H9 (cell line): ENCODE measurements around the gene GALNT2. TPM values are rescaled to one million over a fixed set of nuclear protein-coding genes. Genes with fewer than 3 reads are reported as not detected.

Source experiments
- DNase-seq: peaks from one replicate; pipeline ENCODE4 v3.0.0-alpha.2; 2017
- H2AFZ ChIP-seq: one replicate; pipeline ENCODE4 v1.6.1; 2013; ENCODE audit warnings: mild to moderate bottlenecking, low read length, control low read depth, moderate library complexity
- H2AK5ac ChIP-seq: 2 replicates; pipeline ENCODE4 v1.6.1; 2013; ENCODE audit warnings: low read length, control low read depth, mixed read lengths; ENCODE audit not compliant: insufficient read length
- H2BK120ac ChIP-seq: one replicate; pipeline ENCODE4 v1.6.1; 2013; ENCODE audit warnings: low read depth, mild to moderate bottlenecking, low read length, control low read depth, inconsistent platforms; ENCODE audit not compliant: poor library complexity, severe bottlenecking
- H2BK12ac ChIP-seq: 2 replicates; pipeline ENCODE4 v1.6.1; 2013; ENCODE audit warnings: low read length, control low read depth, mixed read lengths, low read depth; ENCODE audit not compliant: insufficient read length
- H2BK15ac ChIP-seq: 2 replicates; pipeline ENCODE4 v1.6.1; 2013; ENCODE audit warnings: low read depth, low read length, control low read depth
- H2BK20ac ChIP-seq: one replicate; pipeline ENCODE4 v1.6.1; 2013; ENCODE audit warnings: low read depth, mild to moderate bottlenecking, low read length, control low read depth, inconsistent platforms; ENCODE audit not compliant: poor library complexity, severe bottlenecking
- H2BK5ac ChIP-seq: 2 replicates; pipeline ENCODE4 v1.6.1; 2013; ENCODE audit warnings: low read length, control low read depth, mixed read lengths; ENCODE audit not compliant: insufficient read length
- H3K14ac ChIP-seq: 2 replicates; pipeline ENCODE4 v1.6.1; 2013; ENCODE audit warnings: low read length, control low read depth; ENCODE audit not compliant: insufficient read depth
- H3K18ac ChIP-seq: 2 replicates; pipeline ENCODE4 v1.6.1; 2013; ENCODE audit warnings: low read depth, mild to moderate bottlenecking, mixed read lengths, low read length, control low read depth; ENCODE audit not compliant: insufficient read length
- H3K23ac ChIP-seq: 2 replicates; pipeline ENCODE4 v1.6.1; 2013; ENCODE audit warnings: low read length, control low read depth, mixed read lengths, low read depth; ENCODE audit not compliant: insufficient read length
- H3K23me2 ChIP-seq: 2 replicates; pipeline ENCODE4 v1.6.1; 2013; ENCODE audit warnings: low read depth, mild to moderate bottlenecking, mixed read lengths, low read length, control low read depth; ENCODE audit not compliant: insufficient read length, poor library complexity, severe bottlenecking
- H3K27ac ChIP-seq: 2 replicates; pipeline ENCODE4 v1.5.1; 2013; ENCODE audit warnings: low read length, control low read depth, mixed read lengths, low read depth; ENCODE audit not compliant: insufficient read length
- H3K27me3 ChIP-seq: 2 replicates; pipeline ENCODE4 v1.6.1; 2013; ENCODE audit warnings: low read length, control low read depth, inconsistent platforms; ENCODE audit not compliant: insufficient read depth
- H3K4ac ChIP-seq: 2 replicates; pipeline ENCODE4 v1.6.1; 2013; ENCODE audit warnings: low read depth, mild to moderate bottlenecking, control low read depth, inconsistent platforms, low read length, moderate library complexity
- H3K4me1 ChIP-seq: 2 replicates; pipeline ENCODE4 v1.6.1; 2013; ENCODE audit warnings: low read length, control low read depth, inconsistent platforms; ENCODE audit not compliant: insufficient read depth
- H3K4me2 ChIP-seq: 2 replicates; pipeline ENCODE4 v1.6.1; 2013; ENCODE audit warnings: low read length, control low read depth, mixed read lengths; ENCODE audit not compliant: insufficient read length, insufficient read depth
- H3K56ac ChIP-seq: 2 replicates; pipeline ENCODE4 v1.6.1; 2013; ENCODE audit warnings: low read depth, mild to moderate bottlenecking, mixed read lengths, low read length, control low read depth; ENCODE audit not compliant: insufficient read length
- H3K79me1 ChIP-seq: 2 replicates; pipeline ENCODE4 v1.6.1; 2013; ENCODE audit warnings: low read depth, mild to moderate bottlenecking, moderate library complexity, low read length, control low read depth, inconsistent platforms; ENCODE audit not compliant: insufficient read depth, poor library complexity, severe bottlenecking
- H3K79me2 ChIP-seq: 2 replicates; pipeline ENCODE4 v1.6.1; 2013; ENCODE audit warnings: low read length, control low read depth, inconsistent platforms; ENCODE audit not compliant: insufficient read depth
- H3K9ac ChIP-seq: 2 replicates; pipeline ENCODE4 v1.6.1; 2013; ENCODE audit warnings: low read length, control low read depth, mixed read lengths; ENCODE audit not compliant: insufficient read length; ENCODE audit errors: extremely low read depth
- H3K9me3 ChIP-seq: one replicate; pipeline ENCODE4 v1.6.1; 2013; ENCODE audit warnings: low read depth, low read length, inconsistent platforms; ENCODE audit not compliant: control insufficient read depth
- H3T11ph ChIP-seq: one replicate; pipeline ENCODE4 v1.6.1; 2013; ENCODE audit warnings: mild to moderate bottlenecking, low read length, control low read depth, inconsistent platforms
- H4K20me1 ChIP-seq: one replicate; pipeline ENCODE4 v1.6.1; 2013; ENCODE audit not compliant: control insufficient read depth, insufficient read length, insufficient read depth
- H4K5ac ChIP-seq: 2 replicates; pipeline ENCODE4 v1.6.1; 2013; ENCODE audit warnings: low read depth, mild to moderate bottlenecking, mixed read lengths, low read length, control low read depth; ENCODE audit not compliant: insufficient read length
- H4K8ac ChIP-seq: replicated peaks from 2 replicates; pipeline ENCODE4 v1.6.1; 2013; ENCODE audit warnings: low read length, control low read depth, mixed read lengths, low read depth; ENCODE audit not compliant: insufficient read length
- H4K91ac ChIP-seq: 2 replicates; pipeline ENCODE4 v1.6.1; 2013; ENCODE audit warnings: low read depth, mild to moderate bottlenecking, moderate library complexity, mixed read lengths, low read length, control low read depth; ENCODE audit not compliant: insufficient read length
- H3K27ac Mint-ChIP-seq, 3 experiments: 2 replicates in 2 of 3; 3 replicates in 1 of 3; pipeline ENCODE4 v1.8.0; 2020 to 2021; ENCODE audit warnings: mixed read lengths in 3 of 3, mild to moderate bottlenecking in 1 of 3, moderate library complexity in 1 of 3
- H3K27me3 Mint-ChIP-seq: 2 replicates; pipeline ENCODE4 v1.8.0; 2021; ENCODE audit warnings: low read depth, mild to moderate bottlenecking, moderate library complexity, mixed read lengths
- H3K36me3 Mint-ChIP-seq, 3 experiments: 2 replicates in 2 of 3; 3 replicates in 1 of 3; pipeline ENCODE4 v1.8.0; 2020 to 2021; ENCODE audit warnings: low read depth in 3 of 3, mixed read lengths in 3 of 3; ENCODE audit not compliant: insufficient read depth in 1 of 3
- H3K4me1 Mint-ChIP-seq, 2 experiments: 2 replicates each; pipeline ENCODE4 v1.8.0; 2020; ENCODE audit warnings: mixed read lengths in 2 of 2
- H3K4me3 Mint-ChIP-seq, 2 experiments: 2 replicates in 1 of 2; 3 replicates in 1 of 2; pipeline ENCODE4 v1.8.0; 2020 to 2021; ENCODE audit warnings: mild to moderate bottlenecking in 2 of 2, mixed read lengths in 2 of 2, moderate library complexity in 1 of 2
- H3K9me3 Mint-ChIP-seq, 2 experiments: 2 replicates in 1 of 2; 3 replicates in 1 of 2; pipeline ENCODE4 v1.8.0; 2020; ENCODE audit warnings: mild to moderate bottlenecking in 2 of 2, mixed read lengths in 2 of 2, moderate library complexity in 1 of 2
- CTCF ChIP-seq: fragments of 200-600 bp; sonication (generic); conservative IDR thresholded peaks from 3 replicates; pipeline ENCODE4 v1.8.0; 2021; ENCODE audit warnings: antibody characterized with exemption, mild to moderate bottlenecking
- WGBS: extraction: QIAGEN DNeasy Blood & Tissue Kit; methylation state at CpG from one replicate; pipeline ENCODE4 v1.1.7; 2013; ENCODE audit warnings: missing lambda C conversion rate, low lambda C conversion rate, mixed read lengths; ENCODE audit not compliant: insufficient read length; ENCODE audit errors: extremely low coverage; 5-methylcytosine and 5-hydroxymethylcytosine counted together
- long read RNA-seq: library from polyadenylated mRNA; unstranded; transcript quantifications from one replicate; pipeline ENCODE4 v2.0.0, GENCODE V29; 2020
- total RNA-seq: library from RNA; stranded (reverse); gene quantifications from 2 replicates; pipeline ENCODE4 v1.2.1, GENCODE V29; 2021

The GALNT2 gene
- 56.1 and 57.6 TPM in 2 replicates for total RNA-seq
- long read RNA-seq, full-length matches to known transcripts, result 71 of 104 reads
- long read RNA-seq, partial matches to known transcripts, result 9 of 104 reads
- long read RNA-seq, other reads (novel, unspliced or antisense), result 24 of 104 reads

DNA sequence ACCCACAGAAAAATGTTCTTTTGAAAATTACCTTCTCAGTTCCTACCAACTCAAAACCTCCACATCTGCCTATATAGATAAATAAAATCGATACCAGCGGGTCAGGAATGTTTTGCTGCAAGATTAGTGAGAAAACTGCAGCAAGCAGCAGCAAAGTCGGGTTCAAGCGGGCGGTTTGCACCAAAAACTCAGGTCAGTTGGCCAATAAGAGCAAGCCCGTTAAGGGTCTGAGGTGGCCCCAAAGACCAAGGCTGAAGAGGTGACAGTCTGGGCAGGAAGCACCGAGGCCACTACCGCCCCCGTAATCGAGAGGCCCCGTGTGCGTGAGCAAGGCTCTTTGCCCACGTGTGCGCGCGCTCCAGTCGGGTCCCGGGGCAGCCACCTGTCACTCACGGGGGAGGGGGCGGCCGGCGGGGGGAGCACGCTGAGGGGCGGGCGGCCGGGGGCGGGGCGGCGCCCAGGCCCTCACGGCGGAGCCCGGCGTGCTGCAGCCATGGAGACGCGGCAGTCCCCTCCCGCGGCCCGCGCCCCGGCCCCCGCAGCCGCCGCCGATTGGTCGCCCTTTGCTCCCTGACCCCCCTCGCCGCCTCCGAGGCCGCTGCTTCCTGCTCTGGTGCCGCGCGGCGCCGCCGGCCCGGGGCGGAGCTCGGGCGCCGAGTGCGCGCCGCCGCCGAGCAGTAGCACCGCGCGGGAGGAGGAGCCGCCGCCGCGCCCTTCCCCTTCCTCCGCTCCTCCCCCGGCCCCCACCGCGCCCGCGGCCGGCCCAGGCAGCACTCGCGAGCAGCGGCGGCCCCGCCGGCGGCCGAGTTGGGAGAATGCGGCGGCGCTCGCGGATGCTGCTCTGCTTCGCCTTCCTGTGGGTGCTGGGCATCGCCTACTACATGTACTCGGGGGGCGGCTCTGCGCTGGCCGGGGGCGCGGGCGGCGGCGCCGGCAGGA is at the start of gene GALNT2:
Gene GALNT2 (plus strand): TSS at position 773 of the 939 bp plus-strand sequence. CDS start 43 bp downstream, at position 816.
- Histone ChIP-seq H3K18ac (peak within 1 kb of the TSS; percentile 26), H3K23me2 (peaks cover 18% of the 10 kb centered on the region), H3K56ac (no peak within 1 kb of the TSS), H2AFZ (peak within 1 kb of the TSS; percentile 59), H3K23ac (no peak within 1 kb of the TSS), H3K4me1 (peaks cover 6% of the 10 kb centered on the region), H3K4ac (no peak within 1 kb of the TSS), H2BK120ac (no peak within 1 kb of the TSS), H3K4me2 (peak within 1 kb of the TSS; percentile 97), H2BK20ac (no peak within 1 kb of the TSS), H2BK12ac (no peak within 1 kb of the TSS), H3K27me3 (peaks cover 5% of the 10 kb centered on the region; the same call in 1 of the 2 replicates), H4K5ac (no peak within 1 kb of the TSS), H2BK5ac (no peak within 1 kb of the TSS), H3T11ph (no peak within 1 kb of the TSS), H3K9me3 (no peaks in the 10 kb centered on the region), H2BK15ac (no peak within 1 kb of the TSS), H3K14ac (peak within 1 kb of the TSS; percentile 81), H2AK5ac (no peak within 1 kb of the TSS), H3K79me2 (peaks cover 17% of the 10 kb centered on the region; the same call in 1 of the 2 replicates), H4K8ac (no peak within 1 kb of the TSS), H4K91ac (no peak within 1 kb of the TSS), H4K20me1 (no peaks in the 10 kb centered on the region), H3K27ac (no peak within 1 kb of the TSS), H3K79me1 (peaks cover 2% of the 10 kb centered on the region), H3K9ac (peak within 1 kb of the TSS; percentile 36)
- peaks cover 11% of the 10 kb centered on the region for H3K27me3 Mint-ChIP-seq
- peaks cover 28 to 30% of the 10 kb centered on the region in 2 experiments for H3K4me1 Mint-ChIP-seq
- WGBS, result no CpG with 5 or more reads among the region's 104 CpGs
- peak within 1 kb of the TSS; percentile 42 to 91 (median 89); a peak in 4 of 7 replicates for H3K27ac Mint-ChIP-seq
- peaks cover 9 to 10% of the 10 kb centered on the region in 2 experiments for H3K9me3 Mint-ChIP-seq
- H3K36me3 Mint-ChIP-seq, result peaks cover 0 to 10% (median 0%) of the 10 kb centered on the region in 3 experiments; a peak in 4 of 7 replicates
- peak; percentile 95 for DNase-seq
- TF ChIP-seq CTCF, result no peak
- H3K4me3 Mint-ChIP-seq, result peak within 1 kb of the TSS; percentile 89 to 93
